ENCODE data around the gene SUMO4. TPM values are rescaled to one million over a fixed set of nuclear protein-coding genes. Genes with fewer than 3 reads are reported as not detected.

Gene SUMO4
- total RNA-seq, 1 donor from 2014 or later: 2.4 TPM

GRCh38 chr6:149395185-149395584, 4.9 kb upstream of the SUMO4 start:
- H3K27ac Mint-ChIP-seq (ENCODE audit: unreplicated experiment): no peak overlapping the region
- H3K27me3 Mint-ChIP-seq (ENCODE audit: low read depth): no peaks in the 10 kb centered on the region
- TF ChIP-seq, protein P1, sequence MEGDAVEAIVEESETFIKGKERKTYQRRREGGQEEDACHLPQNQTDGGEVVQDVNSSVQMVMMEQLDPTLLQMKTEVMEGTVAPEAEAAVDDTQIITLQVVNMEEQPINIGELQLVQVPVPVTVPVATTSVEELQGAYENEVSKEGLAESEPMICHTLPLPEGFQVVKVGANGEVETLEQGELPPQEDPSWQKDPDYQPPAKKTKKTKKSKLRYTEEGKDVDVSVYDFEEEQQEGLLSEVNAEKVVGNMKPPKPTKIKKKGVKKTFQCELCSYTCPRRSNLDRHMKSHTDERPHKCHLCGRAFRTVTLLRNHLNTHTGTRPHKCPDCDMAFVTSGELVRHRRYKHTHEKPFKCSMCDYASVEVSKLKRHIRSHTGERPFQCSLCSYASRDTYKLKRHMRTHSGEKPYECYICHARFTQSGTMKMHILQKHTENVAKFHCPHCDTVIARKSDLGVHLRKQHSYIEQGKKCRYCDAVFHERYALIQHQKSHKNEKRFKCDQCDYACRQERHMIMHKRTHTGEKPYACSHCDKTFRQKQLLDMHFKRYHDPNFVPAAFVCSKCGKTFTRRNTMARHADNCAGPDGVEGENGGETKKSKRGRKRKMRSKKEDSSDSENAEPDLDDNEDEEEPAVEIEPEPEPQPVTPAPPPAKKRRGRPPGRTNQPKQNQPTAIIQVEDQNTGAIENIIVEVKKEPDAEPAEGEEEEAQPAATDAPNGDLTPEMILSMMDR (conservative IDR thresholded peaks at IDR 0.05): no peak
- H3K9me3 Mint-ChIP-seq: no peaks in the 10 kb centered on the region
- no peak overlapping the region for H3K4me3 Mint-ChIP-seq
- H3K36me3 Mint-ChIP-seq (ENCODE audit: low read depth): peaks cover 37% of the 10 kb centered on the region
- no peak for DNase-seq (ENCODE audit: low read depth, low spot score)
- H3K4me1 Mint-ChIP-seq: no peaks in the 10 kb centered on the region

DNA sequence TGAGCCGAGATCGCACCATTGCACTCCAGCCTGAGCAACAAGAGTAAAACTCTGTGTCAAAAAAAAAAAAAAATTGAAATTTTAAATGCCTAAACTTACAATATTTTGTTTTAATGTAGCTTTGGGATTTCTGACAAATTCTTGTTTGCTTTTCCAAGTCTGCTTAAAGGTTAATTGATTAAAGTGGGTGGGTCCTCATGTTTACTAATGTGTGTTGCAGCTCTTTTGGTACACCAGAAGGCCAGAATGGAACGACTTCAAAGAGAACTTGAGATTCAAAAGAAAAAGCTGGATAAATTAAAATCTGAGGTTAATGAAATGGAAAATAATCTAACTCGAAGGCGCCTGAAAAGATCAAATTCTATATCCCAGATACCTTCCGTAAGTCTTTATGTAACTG, 2.7 kb upstream of the SUMO4 start:
- TF ChIP-seq, protein P1 (conservative IDR thresholded peaks at IDR 0.05): no peak
- Mint-ChIP-seq H3K4me1 (no peaks in the 10 kb centered on the region), H3K27ac (ENCODE audit: unreplicated experiment) (no peak overlapping the region), H3K27me3 (ENCODE audit: low read depth) (no peaks in the 10 kb centered on the region), H3K9me3 (no peaks in the 10 kb centered on the region), H3K36me3 (ENCODE audit: low read depth) (peaks cover 40% of the 10 kb centered on the region), H3K4me3 (no peak overlapping the region)
- no peak for DNase-seq (ENCODE audit: low read depth, low spot score)

- peaks cover 43% of the 10 kb centered on the region for H3K36me3 Mint-ChIP-seq (ENCODE audit: low read depth)
These were observed 3.5 kb downstream of the SUMO4 start for GRCh38 chr6:149403534-149403933.

DNA sequence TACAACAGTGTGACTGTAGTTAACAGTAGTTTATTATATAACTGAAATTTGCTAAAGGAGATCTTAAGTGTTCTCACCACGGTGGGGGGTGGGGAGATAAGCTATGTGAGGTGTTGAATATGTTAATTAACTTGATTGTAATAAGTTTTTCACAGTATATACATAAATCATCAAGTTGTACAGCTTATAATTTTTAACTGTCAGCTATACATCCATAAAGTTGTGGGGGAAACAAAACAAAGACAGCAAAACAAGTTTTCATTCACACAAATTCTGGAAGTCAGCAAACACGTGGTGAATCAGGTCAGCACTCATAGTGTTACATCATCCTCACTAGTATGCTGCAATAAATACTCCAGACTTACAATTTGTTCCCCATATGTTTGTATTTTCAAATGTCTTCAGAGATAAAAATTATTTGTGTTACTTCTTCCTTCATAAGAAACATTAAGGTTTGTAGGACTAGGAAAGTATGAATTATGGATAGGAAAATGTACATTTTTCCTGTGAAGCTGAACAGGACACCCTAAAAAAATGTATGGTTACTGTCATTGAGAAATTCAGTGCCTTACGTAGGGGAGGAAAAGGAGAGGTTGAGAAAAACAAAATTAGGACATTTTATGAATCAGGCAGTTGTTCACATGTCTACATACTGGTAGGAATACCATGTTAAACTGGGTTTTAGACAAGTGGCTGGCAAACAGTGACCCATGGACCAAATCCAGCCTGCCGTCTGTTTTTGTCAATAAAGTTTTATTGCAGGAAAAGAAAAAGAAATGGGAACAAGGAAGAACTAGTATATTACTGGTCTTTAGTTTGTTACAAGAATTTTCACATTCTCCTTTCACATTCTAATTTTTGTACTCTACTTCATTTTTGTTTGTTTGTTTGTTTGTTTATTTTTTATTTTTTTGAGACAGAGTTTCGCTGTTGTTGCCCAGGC, 6.0 kb downstream of the SUMO4 start:
- no peak overlapping the region for H3K27ac Mint-ChIP-seq (ENCODE audit: unreplicated experiment)
- no peaks in the 10 kb centered on the region for H3K27me3 Mint-ChIP-seq (ENCODE audit: low read depth)
- no peaks in the 10 kb centered on the region for H3K9me3 Mint-ChIP-seq

More at GRCh38 chr6:149403534-149403933, 3.5 kb downstream of the SUMO4 start:
- Mint-ChIP-seq H3K4me1 (no peaks in the 10 kb centered on the region), H3K27me3 (ENCODE audit: low read depth) (no peaks in the 10 kb centered on the region), H3K4me3 (no peak overlapping the region), H3K27ac (ENCODE audit: unreplicated experiment) (no peak overlapping the region), H3K9me3 (no peaks in the 10 kb centered on the region)
- no peak for DNase-seq (ENCODE audit: low read depth, low spot score)
- TF ChIP-seq, protein P1 (conservative IDR thresholded peaks at IDR 0.05): no peak

GRCh38 chr6:149409617-149410016, 9.6 kb downstream of the SUMO4 start:
- Mint-ChIP-seq H3K9me3 (peaks cover 1% of the 10 kb centered on the region), H3K36me3 (ENCODE audit: low read depth) (peaks cover 14% of the 10 kb centered on the region), H3K27me3 (ENCODE audit: low read depth) (no peaks in the 10 kb centered on the region), H3K27ac (ENCODE audit: unreplicated experiment) (no peak overlapping the region), H3K4me1 (no peaks in the 10 kb centered on the region), H3K4me3 (no peak overlapping the region)
- no peak for DNase-seq (ENCODE audit: low read depth, low spot score)
- TF ChIP-seq, protein P1 (conservative IDR thresholded peaks at IDR 0.05): no peak

More for the DNA sequence above, 6.0 kb downstream of the SUMO4 start:
- no peak for DNase-seq (ENCODE audit: low read depth, low spot score)
- TF ChIP-seq, protein P1 (conservative IDR thresholded peaks at IDR 0.05): no peak
- Mint-ChIP-seq H3K36me3 (ENCODE audit: low read depth) (peaks cover 32% of the 10 kb centered on the region), H3K4me1 (no peaks in the 10 kb centered on the region), H3K4me3 (no peak overlapping the region)
